GM18867 (cell line): ENCODE measurements around the gene PCDH1.

Experiments
- ATAC-seq: cut with Tn5 transposase; IDR thresholded peaks from one replicate; pipeline ENCODE4 v1.9.1; 2021; ENCODE audit warnings: mild to moderate bottlenecking, moderate library complexity; ENCODE audit not compliant: unreplicated experiment

The PCDH1 gene

GRCh38 chr5:141878186-141878710, at the start of gene PCDH1:
TSS of gene PCDH1 (minus strand) at chr5:141878410. CDS start at chr5:141878262, 148 bp downstream.
- ATAC-seq, result no peak

DNA sequence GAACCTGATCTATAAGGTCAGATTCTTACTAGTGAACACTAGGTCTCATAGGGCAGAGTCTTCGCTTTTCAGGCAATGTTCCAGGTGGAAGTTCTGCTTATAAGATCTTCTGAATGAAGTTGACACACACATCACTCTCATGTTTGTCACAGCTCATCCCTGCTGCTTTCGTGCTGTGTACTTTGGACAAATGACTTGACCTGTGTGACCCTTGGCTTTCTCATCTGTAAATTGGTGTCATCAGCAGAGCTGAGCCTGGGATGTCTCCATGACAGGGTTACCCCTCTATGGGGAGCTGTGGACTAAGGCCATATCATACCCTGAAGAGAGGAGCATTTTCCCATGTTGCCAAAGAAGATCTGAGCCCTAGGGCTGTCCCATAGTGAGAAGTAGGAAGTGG, 48.2 kb upstream of the PCDH1 start:
- no peak for ATAC-seq

DNA sequence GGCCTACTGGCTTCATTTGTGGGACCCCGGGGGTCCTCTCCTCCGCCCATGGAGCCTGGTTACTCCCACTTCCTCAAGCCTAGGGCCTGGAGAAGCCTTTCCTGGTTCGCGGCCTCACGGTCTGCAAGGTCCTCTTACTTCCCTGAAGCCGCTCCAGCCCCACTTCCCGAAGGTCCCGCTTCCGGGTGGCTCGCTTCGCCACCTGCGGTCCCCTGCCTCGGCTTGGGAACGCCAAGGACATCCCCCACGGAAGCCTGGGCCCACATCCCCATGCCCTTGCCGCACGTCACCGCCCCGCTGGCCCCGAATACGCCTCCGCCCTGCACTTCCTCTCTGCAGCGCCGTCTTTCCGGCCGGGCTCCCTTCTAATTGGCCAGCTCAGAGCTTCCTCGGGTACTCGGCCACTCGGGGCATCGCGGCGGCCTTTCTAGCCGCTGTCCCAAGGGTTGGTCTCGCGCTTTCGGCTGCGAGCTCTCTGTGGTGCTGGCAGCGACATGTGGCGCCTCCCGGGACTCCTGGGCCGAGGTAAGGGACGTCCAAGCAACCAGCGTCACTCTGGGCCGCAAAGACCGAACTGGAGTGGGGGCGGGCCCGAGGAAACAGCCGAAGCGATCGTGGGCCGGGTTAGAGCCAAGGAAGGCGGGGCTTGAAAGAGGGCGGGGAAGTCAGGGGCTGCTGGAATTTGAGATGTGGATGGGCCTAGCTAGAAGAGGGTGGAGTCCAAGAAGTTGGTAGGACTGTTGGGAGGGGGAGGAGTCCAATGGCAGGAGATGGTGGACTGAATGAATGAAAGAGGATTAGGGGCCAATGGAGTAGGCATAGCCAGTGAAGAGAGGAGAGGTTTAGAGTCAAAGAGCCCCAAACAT, 45.5 kb upstream of the PCDH1 start, which contains the start of gene DELE1:
DELE1 (plus strand) TSS at position 424 of the 866 bp plus-strand sequence; CDS start at position 495, 71 bp downstream.
- ATAC-seq, result peak; percentile 98

- ATAC-seq, result peak; percentile 3
Measured at GRCh38 chr5:141922827-141923447, 44.7 kb upstream of the PCDH1 start.

DNA sequence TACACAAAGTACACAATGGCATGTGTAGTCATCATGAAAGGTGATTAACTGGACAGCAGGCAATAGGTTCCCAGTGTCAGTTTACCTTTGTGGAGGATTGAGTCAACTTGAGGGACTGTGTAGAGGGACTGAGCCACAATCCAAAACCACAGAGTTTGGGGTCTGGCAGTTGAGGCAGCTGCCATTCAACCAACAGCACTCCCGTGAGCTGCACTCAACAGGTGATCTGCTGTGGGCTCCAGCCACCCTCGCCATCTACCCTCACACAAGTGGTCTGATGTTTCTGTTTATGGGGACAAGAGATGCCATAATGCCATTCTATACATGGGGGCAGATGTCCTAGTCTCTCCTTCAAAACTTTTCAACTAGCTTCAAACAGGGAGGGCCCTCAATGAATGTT, 42.6 kb upstream of the PCDH1 start:
- no peak for ATAC-seq

- no peak for ATAC-seq
Measured at GRCh38 chr5:141919218-141920119, 41.3 kb upstream of the PCDH1 start.

- no peak for ATAC-seq
Measured at GRCh38 chr5:141917760-141918159, 39.5 kb upstream of the PCDH1 start.

- ATAC-seq, result peak; percentile 49
Measured at GRCh38 chr5:141916522-141916921, 38.3 kb upstream of the PCDH1 start.

- no peak for ATAC-seq
Measured at GRCh38 chr5:141915881-141916336, 37.7 kb upstream of the PCDH1 start.

GRCh38 chr5:141914797-141915196, 36.6 kb upstream of the PCDH1 start:
- no peak for ATAC-seq

DNA sequence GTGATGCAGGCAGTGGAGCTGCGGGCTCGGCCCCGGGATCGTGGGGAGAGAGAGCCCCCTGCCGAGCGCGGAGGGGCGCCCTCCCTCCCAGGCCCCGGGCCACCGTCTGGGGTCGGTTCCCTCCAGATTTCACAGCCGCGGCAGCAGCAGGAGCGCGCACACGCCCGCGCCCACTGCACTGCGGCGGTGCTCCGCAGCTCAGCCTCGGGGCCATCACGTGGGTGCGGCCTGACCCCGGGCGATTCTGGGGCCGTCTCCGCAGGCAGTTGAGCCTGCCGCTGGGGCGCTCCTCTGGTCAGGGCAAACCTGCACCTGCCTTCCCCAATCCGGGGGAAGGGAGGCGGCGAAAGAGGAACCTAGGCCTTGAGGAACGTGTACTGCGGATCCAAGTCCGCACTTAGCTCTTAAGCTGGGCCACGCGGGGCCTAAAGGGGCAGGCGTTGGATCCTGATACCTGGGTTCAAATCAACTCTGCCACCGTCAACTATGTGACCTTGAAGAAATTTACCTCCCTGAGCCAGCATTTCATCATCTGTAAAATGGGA, 36.1 kb upstream of the PCDH1 start:
- ATAC-seq, result peak; percentile 60

GRCh38 chr5:141913560-141914198, 35.5 kb upstream of the PCDH1 start:
- ATAC-seq, result no peak

GRCh38 chr5:141910271-141910673, 32.1 kb upstream of the PCDH1 start:
- ATAC-seq, result no peak

GRCh38 chr5:141909212-141909611, 31.0 kb upstream of the PCDH1 start:
- no peak for ATAC-seq

DNA sequence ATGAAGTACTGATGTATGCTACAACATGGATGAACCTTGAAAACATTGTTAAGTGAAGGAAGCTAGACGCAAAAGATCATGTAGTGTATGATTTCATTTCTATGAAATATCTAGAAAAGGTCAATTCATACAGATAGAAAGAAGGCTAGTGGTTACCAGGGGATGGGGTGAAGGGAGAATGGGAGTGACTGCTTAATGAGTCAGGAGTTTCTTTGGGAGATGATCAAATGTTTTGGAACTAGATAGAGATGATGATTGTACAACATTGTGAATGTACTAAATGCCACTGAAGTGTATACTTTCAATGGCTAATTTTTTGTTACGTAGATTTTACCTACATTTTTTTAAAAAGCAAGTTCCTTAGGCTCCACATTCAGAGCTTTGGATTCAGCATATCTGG, 30.6 kb upstream of the PCDH1 start:
- no peak for ATAC-seq

GRCh38 chr5:141906972-141907371, 28.8 kb upstream of the PCDH1 start:
- no peak for ATAC-seq

DNA sequence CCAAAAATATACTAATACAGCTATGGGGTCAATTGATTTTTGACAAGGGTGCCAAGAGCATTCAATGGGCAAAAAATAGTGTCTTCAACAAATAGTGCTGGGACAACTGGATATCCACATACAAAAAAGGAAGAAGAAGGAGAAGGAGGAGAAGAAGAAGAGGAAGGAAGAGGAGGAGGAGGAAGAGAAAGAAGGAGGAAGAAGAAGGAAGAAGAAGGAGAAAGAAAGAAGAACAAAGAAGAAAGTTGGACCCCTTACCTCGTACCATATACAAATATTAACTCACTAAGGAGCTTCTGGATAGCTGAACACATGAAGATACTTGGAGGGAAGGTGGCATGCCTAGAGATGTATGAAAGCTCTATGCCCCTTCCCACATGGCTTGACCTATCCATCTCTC, 28.3 kb upstream of the PCDH1 start:
- no peak for ATAC-seq

DNA sequence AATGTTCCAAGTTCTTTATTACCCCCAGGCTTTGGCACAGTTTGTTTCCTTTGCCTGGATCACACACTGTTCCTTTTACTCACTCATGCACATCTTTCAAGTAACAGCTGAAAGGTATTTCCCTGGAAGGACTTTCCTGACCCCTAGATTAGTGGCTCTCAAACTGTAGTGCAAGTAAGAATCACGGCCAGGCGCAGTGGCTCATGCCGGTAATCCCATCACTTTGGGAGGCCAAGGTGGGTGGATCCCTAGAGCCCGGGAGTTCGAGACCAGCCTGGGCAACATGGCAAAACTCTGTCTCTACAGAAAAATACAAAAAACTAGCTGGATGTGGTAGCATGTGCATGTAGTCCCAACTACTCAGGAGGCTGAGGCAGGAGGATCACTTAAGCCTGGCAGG, 26.3 kb upstream of the PCDH1 start:
- no peak for ATAC-seq

GRCh38 chr5:141903261-141903660, 25.1 kb upstream of the PCDH1 start:
- ATAC-seq, result peak; percentile 44
